CD4-positive, alpha-beta T cell treated with Interferon gamma for 1 hour (primary cell): ENCODE measurements around the gene RASGRP4.
"Not testable (repeated sequence)": the region's sequence is repeated elsewhere in the genome, so short reads cannot be mapped to it uniquely, and the experiment has no call there.

ENCODE experiments used
- DNase-seq: peaks from one replicate; pipeline ENCODE4 v3.0.0-alpha.2; 2020

The RASGRP4 gene, protein sequence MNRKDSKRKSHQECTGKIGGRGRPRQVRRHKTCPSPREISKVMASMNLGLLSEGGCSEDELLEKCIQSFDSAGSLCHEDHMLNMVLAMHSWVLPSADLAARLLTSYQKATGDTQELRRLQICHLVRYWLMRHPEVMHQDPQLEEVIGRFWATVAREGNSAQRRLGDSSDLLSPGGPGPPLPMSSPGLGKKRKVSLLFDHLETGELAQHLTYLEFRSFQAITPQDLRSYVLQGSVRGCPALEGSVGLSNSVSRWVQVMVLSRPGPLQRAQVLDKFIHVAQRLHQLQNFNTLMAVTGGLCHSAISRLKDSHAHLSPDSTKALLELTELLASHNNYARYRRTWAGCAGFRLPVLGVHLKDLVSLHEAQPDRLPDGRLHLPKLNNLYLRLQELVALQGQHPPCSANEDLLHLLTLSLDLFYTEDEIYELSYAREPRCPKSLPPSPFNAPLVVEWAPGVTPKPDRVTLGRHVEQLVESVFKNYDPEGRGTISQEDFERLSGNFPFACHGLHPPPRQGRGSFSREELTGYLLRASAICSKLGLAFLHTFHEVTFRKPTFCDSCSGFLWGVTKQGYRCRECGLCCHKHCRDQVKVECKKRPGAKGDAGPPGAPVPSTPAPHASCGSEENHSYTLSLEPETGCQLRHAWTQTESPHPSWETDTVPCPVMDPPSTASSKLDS

DNA sequence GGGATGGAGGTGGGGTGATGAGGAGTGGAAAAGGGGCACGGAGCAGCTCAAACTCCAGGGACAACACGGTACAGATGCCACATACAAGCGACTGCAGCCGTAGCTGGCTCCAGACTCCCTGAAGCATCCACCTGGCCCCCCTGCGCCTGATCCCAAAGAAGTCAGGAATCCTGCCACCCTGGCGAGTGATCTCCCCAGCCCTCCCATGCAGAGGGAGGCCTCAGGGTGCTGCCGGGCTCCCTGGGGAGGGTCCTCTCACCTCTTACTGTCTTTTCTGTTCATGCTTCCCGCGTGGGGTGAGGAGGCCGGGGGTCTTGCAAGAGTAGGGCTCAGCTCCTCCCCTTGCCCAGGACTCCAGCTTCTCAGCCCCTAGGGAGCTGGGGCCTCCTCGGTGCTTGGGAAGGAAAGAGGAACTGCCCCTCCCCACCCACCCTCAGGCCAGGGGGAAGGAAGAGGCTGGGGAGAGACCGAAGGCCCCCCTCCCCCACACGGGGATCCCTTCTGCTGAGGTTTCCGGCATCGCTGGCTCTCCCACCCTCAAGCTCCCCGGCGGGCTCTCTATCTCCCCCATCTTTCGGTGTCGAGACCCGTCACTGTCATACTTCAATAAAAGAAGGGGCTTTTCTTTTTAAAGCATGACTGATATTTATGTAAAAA, at the start of gene RASGRP4:
TSS of gene RASGRP4 (minus strand) at position 410 of the 657 bp plus-strand sequence. CDS start at position 282, 128 bp downstream.
- peak; percentile 57 for DNase-seq

DNA sequence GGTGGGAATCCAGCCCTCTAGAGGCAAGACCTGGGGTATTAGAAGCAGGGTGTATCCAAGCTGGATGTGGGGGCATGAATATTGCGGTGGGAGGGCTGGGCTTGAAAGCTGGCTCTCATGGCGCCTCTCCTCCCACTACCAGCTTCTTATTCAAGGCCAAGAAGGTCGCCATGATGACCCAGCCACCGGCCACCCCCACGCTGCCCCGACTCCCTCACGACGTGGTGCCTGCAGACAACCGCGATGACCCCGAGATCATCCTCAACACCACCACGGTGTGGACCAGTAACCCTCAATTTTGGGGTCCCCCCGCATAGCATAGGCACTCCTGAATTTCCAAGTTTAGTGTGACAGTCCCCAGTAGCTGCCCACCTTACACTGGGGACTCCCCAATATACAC, 49.2 kb upstream of the RASGRP4 start:
- DNase-seq, result no peak

DNA sequence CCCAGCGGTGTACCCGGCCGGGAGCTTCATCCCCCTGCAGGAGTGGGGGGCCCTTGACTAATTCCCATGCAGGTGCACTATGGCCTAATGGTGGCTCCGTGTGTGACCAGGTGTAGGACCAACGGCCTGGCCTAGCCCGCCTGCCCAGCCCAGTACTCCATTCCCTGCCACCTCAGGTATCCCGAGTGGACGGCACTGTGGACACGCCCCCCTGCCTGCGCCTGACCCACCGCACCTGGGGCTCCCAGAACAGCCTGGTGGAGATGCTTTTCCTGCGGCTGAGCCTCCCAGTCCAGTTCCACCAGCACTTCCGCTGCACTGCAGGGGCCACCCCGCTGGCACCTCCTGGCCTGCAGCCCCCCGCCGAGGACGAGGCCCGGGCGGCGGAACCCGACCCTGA, 47.2 kb upstream of the RASGRP4 start:
- no peak for DNase-seq

DNA sequence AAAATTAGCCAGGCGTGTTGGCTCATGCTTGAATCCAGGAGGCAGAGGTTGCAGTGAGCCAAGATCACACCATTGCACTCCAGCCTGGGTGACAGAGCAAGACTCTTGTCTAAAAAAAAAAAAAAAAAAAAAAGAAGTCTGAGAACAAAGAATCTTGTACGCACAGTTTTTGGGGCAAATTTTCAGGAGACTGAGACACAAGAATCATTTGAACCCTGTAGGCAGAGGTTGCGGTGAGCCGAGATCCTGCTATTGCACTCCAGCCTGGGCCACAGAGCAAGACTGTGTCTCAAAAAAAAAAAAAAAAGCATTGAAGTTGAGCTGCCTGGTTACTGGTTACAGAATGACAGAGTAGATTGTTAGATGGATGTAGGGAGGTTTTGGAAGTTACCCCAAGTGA, 46.7 kb upstream of the RASGRP4 start:
- DNase-seq, result not testable (repeated sequence)

DNA sequence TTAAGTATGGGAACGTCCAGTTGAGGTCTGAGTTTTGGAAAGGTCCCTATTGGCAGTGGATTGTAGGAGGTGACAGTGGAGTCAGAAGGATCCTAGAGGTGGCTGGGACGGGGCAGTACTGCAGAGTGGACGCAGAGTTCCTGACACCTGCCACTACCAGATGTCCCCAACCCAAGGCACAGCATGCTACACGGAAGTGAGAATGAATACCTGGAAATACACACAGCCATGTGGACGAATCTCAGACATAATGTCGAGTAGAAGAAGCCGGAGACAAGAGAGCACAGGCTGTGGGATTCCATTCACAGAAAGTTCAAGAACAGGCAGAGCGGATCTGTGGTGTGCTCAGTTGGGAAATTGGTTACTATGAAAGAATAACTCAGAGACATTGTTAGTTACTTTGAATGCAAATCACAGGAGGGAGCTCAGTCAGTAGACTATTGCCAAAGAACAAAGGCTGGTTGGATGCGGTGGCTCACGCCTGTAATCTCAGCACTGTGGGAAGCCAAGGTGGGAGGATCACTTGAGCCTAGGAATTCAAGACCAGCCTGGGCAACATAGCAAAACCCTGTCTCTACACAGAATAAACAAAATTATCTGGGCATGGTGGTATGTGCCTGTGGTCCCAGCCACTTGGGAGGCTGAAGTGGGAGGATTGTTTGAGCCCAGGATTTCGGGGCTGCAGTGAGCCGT, 44.9 kb upstream of the RASGRP4 start:
- no peak for DNase-seq

DNA sequence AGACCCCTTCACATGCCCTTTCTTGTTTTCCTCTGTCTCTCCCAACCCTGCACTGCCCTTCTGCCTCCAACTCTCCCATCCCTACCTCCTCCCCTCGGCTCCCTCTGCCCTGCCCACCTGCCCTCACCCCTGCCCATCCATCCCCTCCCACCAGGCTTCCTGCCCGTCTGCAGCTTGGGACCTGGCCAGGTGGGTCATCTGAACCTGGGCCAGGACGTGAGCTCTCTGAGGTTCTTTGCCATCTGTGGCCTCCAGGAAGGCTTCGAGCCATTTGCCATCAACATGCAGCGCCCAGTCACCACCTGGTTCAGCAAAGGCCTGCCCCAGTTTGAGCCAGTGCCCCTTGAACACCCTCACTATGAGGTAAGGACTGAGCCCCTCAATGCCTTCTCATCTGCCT, 43.1 kb upstream of the RASGRP4 start:
- no peak for DNase-seq

DNA sequence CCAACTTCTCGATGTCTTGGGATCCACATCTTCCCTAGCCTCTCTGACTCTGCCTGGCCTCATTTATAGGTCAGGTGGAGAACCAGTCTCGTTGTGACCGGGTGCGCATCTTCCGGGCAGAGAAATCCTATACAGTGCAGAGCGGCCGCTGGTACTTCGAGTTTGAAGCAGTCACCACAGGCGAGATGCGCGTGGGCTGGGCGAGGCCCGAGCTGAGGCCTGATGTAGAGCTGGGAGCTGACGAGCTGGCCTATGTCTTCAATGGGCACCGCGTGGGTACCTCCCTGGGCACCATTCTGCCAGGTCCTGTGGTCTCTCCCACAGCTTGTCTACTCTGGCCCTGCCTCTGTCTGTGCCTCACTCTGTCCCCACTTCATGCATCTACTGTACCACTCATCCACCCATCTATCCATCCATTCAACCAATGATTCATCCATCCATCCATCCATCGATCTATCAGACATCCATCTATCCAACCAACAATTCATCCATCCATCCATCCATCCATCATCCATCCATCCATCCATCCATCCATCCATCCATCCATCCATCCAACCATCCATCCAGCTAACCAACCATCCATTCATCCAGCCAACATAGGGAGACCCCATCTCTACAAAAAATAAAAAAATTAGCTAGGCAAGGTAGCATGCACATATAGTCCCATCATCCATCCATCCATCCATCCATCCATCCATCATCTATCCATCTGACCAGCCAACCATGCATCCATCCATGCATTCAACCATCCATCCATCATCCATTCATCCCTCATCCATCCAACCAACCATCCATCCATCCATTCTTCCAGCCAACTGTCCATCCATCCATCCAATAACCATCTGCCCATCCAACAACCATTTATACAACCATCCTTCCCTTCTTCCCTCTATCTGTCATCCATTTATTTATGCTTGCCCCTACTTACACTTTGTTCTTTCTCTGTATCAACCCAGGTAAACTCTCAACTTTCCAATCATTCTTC, 41.8 kb upstream of the RASGRP4 start:
- DNase-seq, result no peak

DNA sequence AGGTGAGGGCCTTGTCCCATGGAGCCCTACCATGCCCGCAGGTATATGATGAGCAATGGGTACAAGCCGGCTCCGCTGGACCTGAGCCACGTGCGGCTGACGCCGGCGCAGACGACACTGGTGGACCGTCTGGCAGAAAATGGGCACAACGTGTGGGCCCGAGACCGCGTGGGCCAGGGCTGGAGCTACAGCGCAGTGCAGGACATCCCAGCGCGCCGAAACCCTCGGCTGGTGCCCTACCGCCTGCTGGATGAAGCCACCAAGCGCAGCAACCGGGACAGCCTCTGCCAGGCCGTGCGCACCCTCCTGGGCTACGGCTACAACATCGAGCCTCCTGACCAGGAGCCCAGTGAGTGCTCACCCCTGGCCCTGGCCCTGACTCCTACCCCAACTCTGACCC, 40.0 kb upstream of the RASGRP4 start:
- no peak for DNase-seq

DNA sequence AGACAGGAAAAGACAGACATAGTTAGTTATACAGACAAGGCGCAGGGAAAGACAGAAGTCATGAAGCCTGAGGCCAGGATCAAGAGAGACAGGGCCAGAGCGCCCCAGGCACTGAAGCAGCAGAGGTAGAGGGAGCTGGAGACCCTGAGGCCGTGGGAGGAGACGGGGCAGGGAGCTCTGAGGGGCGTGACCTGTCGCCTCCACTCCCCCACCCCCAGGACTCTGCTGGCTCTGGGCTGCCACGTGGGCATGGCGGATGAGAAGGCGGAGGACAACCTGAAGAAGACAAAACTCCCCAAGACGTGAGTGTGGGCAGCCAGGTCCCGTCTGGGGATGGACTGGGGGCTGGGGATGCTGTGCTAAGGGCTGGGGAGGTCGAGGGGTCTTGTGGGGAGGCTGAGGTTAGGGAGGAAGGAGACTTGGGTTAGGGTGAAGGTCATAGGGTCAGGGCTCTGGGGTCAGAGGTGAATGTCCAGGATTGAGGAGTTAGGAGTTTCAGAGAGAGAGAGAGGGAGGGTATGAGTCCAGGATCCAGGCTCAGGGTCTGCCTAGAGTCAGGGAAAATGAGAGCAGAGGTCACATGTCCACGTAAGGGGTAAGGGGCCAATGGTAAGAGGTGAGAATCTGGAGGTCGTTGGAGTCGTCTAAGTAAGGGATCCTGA, 38.5 kb upstream of the RASGRP4 start:
- DNase-seq, result no peak

DNA sequence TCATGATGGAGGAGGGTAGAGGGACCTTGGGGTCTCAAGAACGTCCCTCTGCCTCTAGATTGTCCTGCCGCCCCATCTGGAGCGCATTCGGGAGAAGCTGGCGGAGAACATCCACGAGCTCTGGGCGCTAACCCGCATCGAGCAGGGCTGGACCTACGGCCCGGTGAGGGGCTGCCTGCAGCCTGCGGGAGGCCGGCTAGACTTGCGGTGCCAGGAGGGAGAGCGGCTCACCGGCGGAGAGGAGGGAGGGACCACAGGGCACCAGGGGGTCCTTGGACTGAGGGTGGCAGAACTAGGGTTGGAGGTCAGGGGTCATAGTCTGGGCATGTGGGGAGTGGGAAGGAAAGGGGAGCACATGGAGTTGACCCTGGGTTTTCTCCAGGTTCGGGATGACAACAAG, 37.3 kb upstream of the RASGRP4 start:
- no peak for DNase-seq

DNA sequence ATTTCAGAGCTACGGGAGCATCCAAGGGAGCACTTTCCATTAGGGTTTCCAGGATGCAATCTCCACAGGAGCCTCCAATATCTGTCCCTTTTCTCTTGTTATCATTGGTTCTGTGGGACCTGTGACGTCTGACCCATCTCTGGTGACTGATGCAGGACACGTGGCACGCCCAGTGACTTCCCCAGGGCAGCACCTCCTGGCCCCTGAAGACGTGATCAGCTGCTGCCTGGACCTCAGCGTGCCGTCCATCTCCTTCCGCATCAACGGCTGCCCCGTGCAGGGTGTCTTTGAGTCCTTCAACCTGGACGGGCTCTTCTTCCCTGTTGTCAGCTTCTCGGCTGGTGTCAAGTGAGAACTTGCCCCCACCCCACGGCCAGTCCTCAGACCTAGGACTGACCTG, 33.0 kb upstream of the RASGRP4 start:
- DNase-seq, result no peak

DNA sequence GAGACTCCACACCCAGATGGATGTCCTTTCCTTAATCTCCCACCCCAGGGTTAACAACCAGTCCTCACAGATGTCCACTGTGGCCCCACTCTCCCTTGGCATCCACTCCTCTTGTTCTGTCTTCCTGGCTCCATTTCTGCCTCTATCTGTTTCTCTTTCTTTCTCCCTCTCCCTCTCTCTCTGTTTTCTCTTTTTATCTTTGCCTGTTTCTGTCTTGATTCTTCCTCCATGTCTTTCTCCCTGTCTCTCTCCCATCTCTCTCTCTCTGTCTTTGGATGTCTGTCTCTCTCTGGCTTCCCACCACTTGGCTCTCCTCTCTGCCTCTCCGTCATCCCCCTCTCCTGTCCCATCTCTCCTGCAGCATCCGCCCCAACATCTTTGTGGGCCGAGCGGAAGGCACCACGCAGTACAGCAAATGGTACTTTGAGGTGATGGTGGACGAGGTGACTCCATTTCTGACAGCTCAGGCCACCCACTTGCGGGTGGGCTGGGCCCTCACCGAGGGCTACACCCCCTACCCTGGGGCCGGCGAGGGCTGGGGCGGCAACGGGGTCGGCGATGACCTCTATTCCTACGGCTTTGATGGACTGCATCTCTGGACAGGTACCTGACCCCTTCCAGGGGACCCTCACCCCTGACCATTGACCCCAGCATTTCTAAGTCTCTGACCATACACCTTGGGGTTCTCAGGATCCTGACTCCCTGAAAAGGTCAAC, 31.8 kb upstream of the RASGRP4 start:
- DNase-seq, result no peak

DNA sequence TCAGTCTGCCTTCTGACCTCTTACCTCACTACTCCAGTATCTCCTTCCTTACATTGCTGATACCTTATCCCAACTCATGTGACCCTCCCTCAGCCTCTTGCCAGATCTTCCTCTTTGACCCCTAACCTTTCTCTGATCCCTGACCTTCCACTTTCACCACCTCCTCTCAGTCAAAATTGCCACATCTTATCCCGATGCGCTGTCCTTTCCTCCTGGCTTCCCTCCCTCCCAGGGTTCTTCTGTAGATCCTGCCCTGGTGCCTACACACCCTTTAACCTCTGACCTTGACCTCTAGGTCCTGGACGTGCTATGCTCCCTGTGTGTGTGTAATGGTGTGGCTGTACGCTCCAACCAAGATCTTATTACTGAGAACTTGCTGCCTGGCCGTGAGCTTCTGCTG, 31.2 kb upstream of the RASGRP4 start:
- no peak for DNase-seq

DNA sequence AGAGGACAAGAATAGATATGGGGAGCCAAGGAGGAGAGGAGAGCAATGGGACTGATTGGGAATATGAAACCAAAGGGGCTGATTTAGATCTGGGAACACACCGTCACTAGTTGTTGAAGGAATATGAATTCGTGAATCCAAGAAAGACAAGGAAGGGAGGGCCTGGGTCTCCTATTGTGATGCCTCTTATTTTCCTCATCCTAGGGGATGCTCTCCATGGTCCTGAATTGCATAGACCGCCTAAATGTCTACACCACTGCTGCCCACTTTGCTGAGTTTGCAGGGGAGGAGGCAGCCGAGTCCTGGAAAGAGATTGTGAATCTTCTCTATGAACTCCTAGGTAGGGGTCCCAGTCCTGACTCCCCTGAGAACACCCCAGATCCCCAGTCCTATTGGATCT, 29.0 kb upstream of the RASGRP4 start:
- DNase-seq, result no peak

DNA sequence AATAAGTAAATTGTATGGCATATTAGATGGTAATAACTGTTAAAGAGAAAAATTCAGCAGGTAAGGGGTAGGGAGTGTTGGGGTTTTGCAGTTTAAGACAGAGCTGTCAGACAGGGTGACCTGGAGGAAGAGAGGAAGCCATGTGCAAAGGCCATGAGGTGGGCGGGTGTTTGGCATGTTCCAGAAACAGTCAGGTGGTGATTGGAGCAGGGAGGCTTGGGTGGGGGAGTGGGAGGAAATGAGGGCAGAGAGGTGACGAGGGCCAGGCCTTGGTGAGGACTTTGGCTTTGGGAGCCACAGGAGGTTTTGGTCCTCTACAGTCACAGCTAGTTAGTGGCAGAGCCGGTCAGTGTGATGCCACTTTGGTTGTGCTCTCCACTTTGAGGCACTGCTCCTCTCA, 27.6 kb upstream of the RASGRP4 start:
- DNase-seq, result no peak

DNA sequence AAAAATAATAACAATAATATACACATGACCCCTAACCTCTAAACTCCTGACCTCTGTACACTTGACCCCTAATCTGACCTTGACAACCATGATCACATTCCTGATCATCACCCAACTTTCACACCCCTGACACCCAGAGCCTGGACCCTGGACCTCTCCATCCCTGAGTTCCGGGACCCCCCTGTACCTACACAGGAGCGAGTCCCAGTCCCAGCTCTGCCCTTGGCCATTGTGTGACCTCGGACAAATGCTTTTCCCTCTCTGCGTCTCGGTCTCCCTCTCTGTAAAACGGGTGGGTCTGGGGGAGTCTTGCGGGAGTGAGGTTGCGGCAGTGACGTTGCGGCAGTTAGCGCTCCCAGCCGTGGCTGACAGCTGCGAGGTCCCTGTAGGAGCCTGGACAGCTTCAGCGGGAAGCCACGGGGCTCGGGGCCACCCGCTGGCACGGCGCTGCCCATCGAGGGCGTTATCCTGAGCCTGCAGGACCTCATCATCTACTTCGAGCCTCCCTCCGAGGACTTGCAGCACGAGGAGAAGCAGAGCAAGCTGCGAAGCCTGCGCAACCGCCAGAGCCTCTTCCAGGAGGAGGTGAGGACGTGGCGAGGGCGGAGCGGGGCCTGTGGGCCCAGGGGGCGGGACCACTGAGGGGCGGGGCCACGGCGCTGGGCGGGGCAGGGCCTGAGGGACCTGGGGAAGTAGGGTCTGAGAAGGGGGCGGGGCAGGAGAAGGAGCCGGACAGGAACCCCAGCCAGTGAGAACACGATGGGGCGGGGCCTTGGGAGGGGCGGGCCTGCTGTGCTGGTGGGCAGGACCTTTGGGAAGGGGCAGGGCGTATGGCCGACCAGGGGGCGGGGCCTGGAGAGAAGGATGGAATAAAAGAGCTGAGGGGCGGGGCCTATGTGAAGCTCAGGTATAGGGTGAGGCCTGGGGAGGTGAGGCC, 26.7 kb upstream of the RASGRP4 start:
- peak; percentile 18 for DNase-seq

DNA sequence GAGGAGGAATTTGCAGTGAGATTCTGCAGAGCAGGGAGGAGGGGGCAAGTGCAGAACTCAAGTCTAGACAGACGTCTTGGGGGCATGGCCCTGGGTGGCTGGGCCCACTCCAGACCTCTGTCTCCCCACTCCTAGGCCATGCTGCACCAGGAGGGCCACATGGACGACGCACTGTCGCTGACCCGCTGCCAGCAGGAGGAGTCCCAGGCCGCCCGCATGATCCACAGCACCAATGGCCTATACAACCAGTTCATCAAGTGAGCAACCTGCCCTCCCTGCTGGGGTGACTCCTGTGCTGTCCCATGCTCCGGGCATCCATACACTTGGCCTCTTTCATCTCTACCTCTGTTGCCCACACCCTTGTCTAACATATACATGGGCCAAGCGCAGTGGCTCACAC, 25.6 kb upstream of the RASGRP4 start:
- no peak for DNase-seq

DNA sequence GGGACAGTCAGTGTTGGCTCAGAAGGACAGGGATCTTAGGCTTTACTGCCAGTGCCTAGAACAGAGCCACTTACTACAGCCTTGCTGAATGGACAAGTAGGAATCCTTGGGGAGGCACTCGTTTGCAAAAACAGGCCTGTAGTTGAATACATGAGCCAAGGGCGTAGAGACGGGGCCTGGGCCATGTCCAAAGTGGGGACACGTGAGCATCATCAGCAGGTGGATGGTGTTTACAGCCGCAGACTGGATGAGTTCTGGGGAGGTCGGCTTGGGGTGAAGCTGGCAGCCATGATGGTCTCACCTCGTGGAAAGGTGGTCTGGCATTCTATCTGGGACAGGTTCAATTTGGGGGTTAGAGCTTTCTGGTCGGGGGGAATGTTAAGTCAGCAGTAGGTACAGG, 25.0 kb upstream of the RASGRP4 start:
- no peak for DNase-seq

DNA sequence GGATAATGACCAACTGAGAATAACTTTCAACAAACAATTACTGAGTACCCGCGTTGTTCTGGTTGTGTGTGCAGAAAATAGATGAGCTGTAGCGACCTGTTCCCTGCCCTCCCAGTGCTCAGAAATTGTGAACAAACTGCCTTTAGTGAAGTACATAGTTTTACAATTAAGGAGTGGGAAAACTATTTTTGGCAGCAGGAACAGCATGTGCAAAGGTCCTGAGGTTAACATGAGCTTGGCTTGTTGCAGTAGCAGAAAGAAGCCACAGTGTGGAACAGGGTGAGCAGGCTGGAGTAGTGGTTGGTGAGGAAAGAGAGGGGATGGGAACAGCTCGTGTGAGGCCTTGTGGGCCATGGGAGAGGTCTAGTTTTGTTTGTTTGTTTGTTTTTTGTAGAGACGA, 23.5 kb upstream of the RASGRP4 start:
- DNase-seq, result no peak

DNA sequence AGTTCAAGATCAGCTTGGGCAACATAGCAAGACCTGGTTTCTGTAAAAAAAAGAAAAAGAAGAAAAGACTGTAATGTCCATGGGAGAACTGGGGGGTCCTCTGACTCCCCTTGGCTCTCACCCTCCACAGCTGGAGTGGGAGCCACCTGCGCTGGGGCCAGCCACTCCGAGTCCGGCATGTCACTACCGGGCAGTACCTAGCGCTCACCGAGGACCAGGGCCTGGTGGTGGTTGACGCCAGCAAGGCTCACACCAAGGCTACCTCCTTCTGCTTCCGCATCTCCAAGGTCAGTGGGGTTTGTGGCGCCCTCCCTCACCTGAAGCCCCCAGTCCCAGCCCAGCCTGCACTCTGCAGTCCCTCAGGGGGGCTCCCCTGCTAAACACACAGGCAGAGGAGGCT, 22.2 kb upstream of the RASGRP4 start:
- no peak for DNase-seq
